GM18858 (cell line): ENCODE measurements around the gene TRIM15.
"Not testable (repeated sequence)": the region's sequence is repeated elsewhere in the genome, so short reads cannot be mapped to it uniquely, and the experiment has no call there.

Experiments
- ATAC-seq: cut with Tn5 transposase; IDR thresholded peaks from one replicate; pipeline ENCODE4 v1.9.1; 2021; ENCODE audit not compliant: unreplicated experiment

The TRIM15 gene

DNA sequence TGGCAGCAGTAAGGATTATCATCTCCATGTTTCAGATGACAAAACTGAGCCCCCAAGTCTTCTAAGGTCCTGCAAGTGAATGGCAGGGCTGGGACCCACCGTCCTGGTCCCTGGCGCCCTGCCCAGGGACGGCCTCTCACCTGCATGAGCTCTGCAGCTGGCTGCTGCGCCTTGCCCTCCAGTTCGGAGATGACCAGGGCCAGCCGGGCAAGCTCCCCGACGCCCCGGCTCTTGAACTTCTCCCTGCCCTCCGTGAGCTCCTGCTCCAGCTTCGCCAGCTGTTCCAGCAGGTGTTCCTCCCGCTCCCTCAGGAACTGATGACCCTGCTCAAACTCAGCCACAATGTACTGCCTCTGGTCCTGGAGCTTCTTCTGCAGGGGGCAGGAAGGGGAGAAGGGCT, 33.0 kb downstream of the TRIM15 start:
- ATAC-seq: no peak

DNA sequence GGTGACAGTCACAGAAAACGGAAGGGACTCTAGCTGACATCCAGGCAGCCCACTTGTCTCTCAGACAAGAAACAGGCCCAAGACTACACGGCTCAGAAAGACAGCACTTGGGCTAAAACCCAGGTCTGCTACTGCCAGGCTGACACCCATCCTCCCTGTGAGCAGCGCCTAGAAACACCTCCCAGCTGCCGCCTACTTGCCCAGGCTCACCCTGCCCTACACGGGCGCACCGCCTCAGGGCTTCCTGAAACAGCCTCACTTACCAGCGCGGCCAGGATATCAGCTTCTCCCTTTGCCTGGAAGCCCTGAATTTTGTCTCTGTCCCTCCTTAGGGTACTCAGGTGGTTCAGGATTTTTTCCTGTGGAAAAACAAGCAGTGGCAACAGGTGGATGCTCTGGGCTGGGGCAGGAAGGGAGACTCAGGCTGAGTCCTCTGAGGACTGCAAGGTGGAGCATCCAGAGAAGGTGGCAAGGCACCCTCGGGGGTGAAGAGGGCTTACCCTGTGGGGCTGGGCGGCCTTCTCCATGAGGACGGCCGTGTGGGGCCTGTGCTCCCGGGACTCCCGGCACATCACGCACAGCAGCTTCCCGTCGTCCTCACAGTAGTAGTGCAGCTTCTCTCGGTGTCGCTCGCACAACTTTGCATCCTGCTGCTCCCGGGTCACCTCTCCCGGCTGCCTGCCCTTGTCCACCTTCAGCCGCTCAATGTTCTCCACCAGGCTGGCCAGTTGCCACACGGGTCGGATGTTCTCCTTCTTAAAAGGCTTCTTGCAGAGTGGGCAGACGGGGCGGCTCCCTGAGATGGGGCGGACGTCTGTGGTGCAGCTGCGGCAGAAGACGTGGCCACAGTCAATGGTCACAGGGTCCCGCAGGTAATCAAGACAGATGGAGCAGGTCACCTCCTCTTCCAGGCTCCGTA, 35.1 kb downstream of the TRIM15 start:
- ATAC-seq: no peak

GRCh38 chr6:30200551-30201281, 37.4 kb downstream of the TRIM15 start:
- no peak for ATAC-seq

DNA sequence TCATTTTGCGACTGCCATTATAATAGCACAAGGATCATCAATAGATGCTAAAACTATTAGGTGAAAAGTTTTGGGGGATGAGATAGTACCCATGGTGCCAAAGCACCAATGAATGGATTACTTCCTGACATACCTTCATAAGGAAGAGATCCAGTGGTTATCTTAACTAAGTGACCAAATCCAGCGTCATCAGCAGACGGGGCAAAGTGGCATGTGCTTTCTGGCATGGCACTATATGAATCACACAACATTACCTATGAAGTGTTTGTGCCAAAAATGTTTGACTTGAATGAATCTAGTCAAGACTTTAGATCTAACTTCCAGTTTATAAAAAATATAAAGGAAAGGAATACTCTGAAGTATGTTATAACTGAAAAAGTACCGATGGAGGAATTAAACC, 39.0 kb downstream of the TRIM15 start:
- ATAC-seq: no peak

GRCh38 chr6:30204116-30204515, 40.8 kb downstream of the TRIM15 start:
- ATAC-seq: no peak

GRCh38 chr6:30206152-30206551, 42.8 kb downstream of the TRIM15 start:
- ATAC-seq: no peak

- no peak for ATAC-seq
Measured at GRCh38 chr6:30206799-30207618, 43.7 kb downstream of the TRIM15 start.

DNA sequence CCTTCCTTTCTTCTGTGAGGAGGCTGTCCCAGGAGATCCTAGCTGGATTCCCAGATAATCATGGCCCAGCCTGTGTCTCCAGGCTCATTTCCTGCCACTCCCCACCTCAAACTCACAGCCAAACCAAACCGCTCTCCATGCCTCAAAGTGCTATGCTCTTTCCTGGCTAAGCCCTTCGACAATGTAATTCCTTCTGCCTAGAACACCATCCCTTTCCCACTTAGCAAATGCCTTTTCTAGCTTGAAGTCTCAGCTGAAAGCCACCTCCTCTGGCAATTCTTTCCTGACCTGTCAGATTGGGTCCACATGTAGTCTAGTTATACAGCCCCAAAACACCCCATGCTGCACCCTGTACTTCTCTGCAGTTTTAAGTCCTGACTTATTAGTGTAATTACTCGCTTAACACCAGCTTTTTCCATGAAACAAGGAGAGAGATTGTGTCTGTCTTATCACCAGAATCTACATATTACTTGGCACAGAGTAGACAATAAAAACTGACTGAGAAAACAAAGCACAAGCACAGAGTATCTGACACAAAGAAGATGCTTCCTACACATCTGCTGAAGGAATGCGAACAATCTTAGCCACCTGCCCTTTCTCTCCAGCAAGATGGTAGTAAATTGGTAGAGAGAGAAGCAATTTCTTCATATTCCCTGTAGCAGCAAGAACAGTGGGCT, 44.4 kb downstream of the TRIM15 start:
- no peak for ATAC-seq

DNA sequence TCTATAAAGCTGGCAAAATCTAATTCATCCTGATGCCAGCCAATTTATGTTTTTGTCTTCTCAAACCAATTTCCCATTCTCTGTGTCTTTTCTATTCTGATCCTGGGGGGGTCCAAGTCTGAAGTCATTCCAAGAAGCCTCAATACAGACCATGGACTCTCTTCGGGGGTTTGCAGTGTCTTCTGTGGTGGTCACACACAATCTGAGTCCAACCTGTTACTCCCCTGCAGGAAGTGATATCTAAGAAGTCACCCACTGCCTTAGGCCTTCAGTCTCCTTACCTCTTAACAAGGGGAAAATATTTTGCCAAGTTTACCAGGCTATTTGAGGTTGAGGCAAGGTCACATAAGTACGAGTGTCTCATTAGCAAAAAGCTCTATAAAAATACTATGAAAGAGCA, 48.0 kb downstream of the TRIM15 start:
- no peak for ATAC-seq

DNA sequence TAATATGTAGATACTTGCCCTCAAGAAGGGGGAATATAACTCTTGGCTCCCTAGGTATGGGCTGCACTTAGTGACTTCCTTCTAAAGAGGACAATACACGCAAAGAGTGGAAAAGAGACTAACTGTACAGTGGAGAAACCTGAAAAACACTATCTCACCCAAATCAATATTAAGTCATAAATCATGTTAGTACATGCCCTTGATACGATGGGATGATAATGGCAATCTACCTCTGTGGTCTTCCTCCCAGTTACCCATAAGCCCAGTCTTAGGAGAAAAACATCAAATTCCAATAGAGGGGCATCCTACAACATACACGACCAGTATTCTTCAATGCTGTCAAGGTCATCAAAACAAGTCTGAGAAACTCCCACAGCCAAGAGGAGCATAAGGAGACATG, 48.6 kb downstream of the TRIM15 start:
- ATAC-seq: no peak

DNA sequence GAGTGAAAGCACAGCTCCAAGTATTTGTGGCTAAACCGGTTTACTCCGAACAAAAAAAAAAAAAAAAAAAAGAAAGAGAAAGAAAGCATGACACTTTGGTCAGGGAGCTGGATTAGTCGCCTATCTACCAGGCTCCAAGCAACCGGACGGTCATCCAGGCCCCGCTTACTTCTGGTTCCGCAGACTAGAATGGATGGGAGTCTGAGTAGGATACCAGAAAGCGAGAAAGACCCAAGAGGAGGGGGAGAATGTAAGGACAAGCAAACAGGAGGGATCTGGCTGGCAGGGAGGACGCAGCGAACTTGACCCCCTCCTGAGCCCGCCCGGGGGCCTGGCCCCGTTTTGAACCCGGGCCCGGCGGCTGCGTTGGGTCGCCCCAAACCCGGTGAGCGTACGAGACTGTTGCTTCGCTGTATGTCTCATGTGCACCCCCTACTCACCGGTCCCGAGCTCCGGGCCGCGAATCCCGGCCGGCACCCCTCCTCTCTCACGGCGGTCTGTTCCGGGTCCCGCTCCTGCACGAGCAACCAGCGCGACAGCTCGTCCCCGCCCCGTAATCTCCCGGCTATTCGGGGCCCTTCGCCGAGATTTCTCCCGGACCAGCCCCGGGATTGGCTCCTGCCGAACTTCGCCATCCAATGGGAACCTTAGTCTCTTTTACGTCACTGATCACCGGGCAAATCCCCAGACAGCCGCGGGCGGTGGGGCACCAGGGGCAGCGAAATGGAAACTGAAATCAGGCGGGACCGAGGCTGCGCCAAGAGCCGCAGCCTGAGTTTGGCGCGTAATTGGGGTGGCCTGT, 49.7 kb downstream of the TRIM15 start, which contains the start of gene TRIM26:
TSS of gene TRIM26 (minus strand) at position 542 of the 802 bp plus-strand sequence. CDS start 14,303 bp downstream, outside the sequence.
- peak; percentile 76 for ATAC-seq

DNA sequence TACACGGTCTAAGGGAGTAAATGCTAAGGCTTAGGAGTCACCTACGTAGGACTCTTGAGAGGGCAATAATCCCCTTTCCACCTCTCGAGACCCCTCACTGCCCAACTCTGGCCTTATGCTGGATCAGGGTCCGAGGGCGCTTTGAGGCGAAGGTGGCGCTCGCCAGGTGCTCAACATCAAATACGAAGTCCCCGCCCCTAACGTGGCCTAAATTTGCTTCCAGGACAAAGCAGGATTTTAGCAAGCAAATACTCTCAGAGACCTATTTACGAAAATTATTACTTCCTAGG, 50.3 kb downstream of the TRIM15 start:
- no peak for ATAC-seq

DNA sequence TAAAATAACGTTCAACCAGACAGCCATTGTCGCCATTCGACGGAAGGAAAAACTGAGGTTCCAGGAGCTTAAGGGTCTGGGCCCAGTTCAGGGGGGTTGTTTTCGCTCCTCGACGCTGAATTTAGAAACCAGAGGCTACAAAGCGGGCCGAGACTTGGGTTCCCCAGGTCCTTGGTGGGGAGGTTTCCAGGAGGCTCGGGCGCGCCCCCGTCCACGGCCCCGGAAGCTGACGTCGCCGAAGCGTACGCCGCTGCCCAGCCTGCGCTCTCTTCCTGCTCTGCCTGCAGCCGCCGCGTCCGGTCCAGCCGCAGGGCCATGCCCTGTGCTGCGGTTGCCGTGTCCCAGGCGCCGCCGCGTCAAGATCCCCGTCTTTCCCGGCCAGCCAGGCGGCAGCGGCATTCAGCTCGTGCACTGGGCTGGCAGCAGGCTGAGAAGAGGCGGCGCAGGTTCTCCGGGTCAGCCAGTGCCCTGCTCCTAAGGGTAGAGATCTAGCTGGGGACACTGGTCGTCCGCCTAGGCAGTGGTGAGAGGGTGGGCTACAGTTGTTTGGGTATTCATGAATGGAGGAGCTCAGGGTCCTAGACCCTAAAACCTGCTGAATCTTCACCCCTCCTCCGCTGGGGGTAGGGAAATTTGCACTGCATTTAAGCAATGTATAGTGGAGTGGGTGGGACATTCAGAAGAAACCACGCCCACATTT, 50.8 kb downstream of the TRIM15 start:
- ATAC-seq: no peak

DNA sequence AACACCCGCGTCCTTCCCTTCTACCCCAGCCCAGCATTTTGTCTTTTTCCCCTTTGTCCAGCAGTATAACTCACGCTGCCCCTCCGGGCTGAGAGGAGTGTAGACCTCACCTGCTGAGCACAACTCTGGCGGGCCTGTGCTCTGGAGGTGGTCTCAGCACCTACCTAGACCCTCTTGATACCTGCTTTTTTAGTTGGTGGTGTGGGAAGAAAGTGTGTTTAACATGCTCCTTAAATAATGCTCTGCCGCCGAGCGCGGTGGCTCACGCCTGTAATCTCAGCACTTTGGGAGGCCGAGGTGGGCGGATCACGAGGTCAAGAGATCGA, 51.3 kb downstream of the TRIM15 start:
- ATAC-seq: no peak

GRCh38 chr6:30216096-30216495, 52.8 kb downstream of the TRIM15 start:
- ATAC-seq: no peak

DNA sequence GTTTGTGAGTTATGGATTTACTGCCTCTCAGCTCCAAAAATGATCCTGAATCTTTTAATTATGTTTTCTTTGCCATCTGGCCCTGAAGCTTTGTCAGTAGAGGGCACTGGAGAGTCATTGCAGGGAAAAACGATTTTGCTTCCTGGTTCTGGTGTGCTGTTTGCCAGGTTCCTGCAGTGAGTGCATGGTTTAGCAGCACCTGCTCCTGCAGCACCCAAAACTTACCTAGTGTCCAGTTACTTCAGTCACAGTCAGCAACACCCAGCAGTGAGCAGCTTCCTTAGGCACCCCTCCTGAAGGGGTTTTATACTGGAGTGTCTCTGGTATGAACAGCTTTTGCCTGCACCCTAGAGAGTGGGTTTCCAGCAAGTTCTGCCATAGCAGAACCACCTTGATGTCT, 55.9 kb downstream of the TRIM15 start:
- no peak for ATAC-seq

DNA sequence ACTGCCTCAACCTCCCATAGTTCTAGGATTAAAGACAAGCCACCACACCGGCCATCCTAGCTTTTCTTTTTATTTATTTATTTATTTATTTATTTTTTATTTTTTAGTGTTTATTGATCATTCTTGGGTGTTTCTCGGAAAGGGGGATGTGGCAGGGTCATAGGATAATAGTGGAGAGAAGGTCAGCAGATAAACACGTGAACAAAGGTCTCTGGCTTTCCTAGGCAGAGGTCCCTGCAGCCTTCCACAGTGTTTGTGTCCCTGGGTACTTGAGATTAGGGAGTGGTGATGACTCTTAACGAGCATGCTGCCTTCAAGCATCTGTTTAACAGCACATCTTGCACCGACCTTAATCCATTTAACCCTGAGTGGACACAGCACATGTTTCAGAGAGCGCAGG, 58.0 kb downstream of the TRIM15 start:
- not testable (repeated sequence) for ATAC-seq

DNA sequence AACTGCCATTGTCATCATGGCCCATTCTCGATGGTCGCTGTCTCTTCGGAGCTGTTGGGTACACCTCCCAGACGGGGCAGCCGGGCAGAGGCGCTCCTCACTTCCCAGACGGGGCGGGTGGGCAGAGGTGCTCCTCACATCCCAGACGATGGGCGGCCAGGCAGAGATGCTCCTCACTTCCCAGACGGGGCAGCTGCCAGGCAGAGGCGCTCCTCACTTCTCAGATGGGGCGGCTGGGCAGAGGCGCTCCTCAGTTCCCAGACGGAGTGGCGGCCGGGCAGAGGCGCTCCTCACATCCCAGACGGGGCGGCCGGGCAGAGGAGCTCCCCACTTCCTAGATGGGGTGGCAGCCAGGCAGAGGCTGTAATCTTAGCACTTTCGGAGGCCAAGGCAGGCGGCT, 58.6 kb downstream of the TRIM15 start:
- not testable (repeated sequence) for ATAC-seq
